B cell (primary cell): ENCODE results near the gene RHOT2. TPM values are rescaled to one million over a fixed set of nuclear protein-coding genes. Genes with fewer than 3 reads are reported as not detected.

ENCODE experiments used
- ATAC-seq: fragments of 200-7000 bp; cut with Tn5 transposase; one replicate; pipeline ENCODE4 v1.10.0; 2021; ENCODE audit warnings: low read depth, mild to moderate bottlenecking, moderate number of reproducible peaks, moderate library complexity
- CTCF ChIA-PET: fragments of 350-600 bp; sonication (Branson Sonifier 250); formaldehyde crosslinking; loops from one replicate; lab custom pipeline; 2021; ENCODE audit warnings: antibody characterized with exemption, inconsistent platforms; lab: Charles Lee
- POLR2A ChIA-PET: fragments of 350-600 bp; sonication (Branson Sonifier 250); formaldehyde crosslinking; loops from one replicate; lab custom pipeline; 2021; ENCODE audit warnings: antibody characterized with exemption; lab: Charles Lee
- DNase-seq: peaks from one replicate; pipeline ENCODE4 v3.0.0; 2013
- H2AFZ ChIP-seq: 2 replicates; pipeline ENCODE4 v1.6.1; 2012; ENCODE audit warnings: mild to moderate bottlenecking, low read depth, low read length; ENCODE audit not compliant: insufficient read depth, poor library complexity, severe bottlenecking
- H3K27ac ChIP-seq, 2 donors: 1 replicate in 1 of 2; 2 replicates in 1 of 2; pipeline ENCODE4 v1.5.1; 2012 to 2013; ENCODE audit warnings: low read length in 2 of 2, mild to moderate bottlenecking in 2 of 2, moderate library complexity in 1 of 2
- H3K27me3 ChIP-seq, 4 experiments: fragments of 200-600 bp in 1 of 4; sonication (generic) in 1 of 4; replicated peaks in 1 of 4; 1 replicate in 2 of 4; 2 replicates in 2 of 4; pipeline versions ENCODE4 v1.6.1 to v1.7.0; 2013 to 2016; ENCODE audit warnings: low read length in 3 of 4, mild to moderate bottlenecking in 2 of 4, mixed read lengths in 1 of 4, moderate library complexity in 1 of 4; ENCODE audit not compliant: insufficient read depth in 4 of 4, control insufficient read depth in 3 of 4; ENCODE audit errors: control extremely low read depth in 1 of 4
- H3K36me3 ChIP-seq, 2 experiments: replicated peaks in 1 of 2; 1 replicate in 1 of 2; 2 replicates in 1 of 2; pipeline versions ENCODE4 v1.6.1 to v1.7.1; 2013; ENCODE audit warnings: low read length in 1 of 2; ENCODE audit not compliant: insufficient read depth in 2 of 2, control insufficient read depth in 1 of 2; ENCODE audit errors: control extremely low read depth in 1 of 2, extremely low read depth in 1 of 2
- H3K4me1 ChIP-seq, 2 donors: fragments of 200-600 bp in 1 of 2; sonication (generic) in 1 of 2; 1 replicate in 1 of 2; 2 replicates in 1 of 2; pipeline versions ENCODE4 v1.5.1 to v1.6.1; 2013 to 2017; ENCODE audit warnings: low read length in 2 of 2; ENCODE audit not compliant: control insufficient read depth in 2 of 2, insufficient read depth in 2 of 2
- H3K4me2 ChIP-seq: replicated peaks from 2 replicates; pipeline ENCODE3; 2012; ENCODE audit warnings: mild to moderate bottlenecking, low read depth, low read length; ENCODE audit not compliant: poor library complexity, severe bottlenecking
- H3K4me3 ChIP-seq, 5 experiments: fragments of 200-600 bp in 1 of 5; sonication (generic) in 1 of 5; 1 replicate in 3 of 5; 2 replicates in 2 of 5; pipeline versions ENCODE4 v1.5.1 to v1.7.0; 2011 to 2016; ENCODE audit warnings: low read length in 4 of 5, mild to moderate bottlenecking in 4 of 5, low read depth in 2 of 5, control low read depth in 1 of 5, moderate library complexity in 1 of 5; ENCODE audit not compliant: insufficient read depth in 1 of 5; ENCODE audit errors: control extremely low read depth in 1 of 5, extremely low read depth in 1 of 5
- H3K79me2 ChIP-seq: fragments of 200-600 bp; sonication (generic); one replicate; pipeline ENCODE4 v1.6.0; 2016; ENCODE audit warnings: low read length; ENCODE audit not compliant: control insufficient read depth, insufficient read depth
- H3K9ac ChIP-seq: fragments of 200-600 bp; sonication (generic); 2 replicates; pipeline ENCODE4 v1.6.1; 2017; ENCODE audit warnings: mild to moderate bottlenecking, low read length, moderate library complexity
- H3K9me3 ChIP-seq, 3 donors: one replicate each; pipeline versions ENCODE4 v1.6.1 to v1.7.1; 2013; ENCODE audit warnings: low read length in 2 of 3; ENCODE audit not compliant: control insufficient read depth in 2 of 3, insufficient read depth in 1 of 3; ENCODE audit errors: control extremely low read depth in 1 of 3
- H4K20me1 ChIP-seq: 2 replicates; pipeline ENCODE4 v1.6.0; 2012; ENCODE audit warnings: mild to moderate bottlenecking, low read length; ENCODE audit not compliant: insufficient read depth, control insufficient read depth, poor library complexity, severe bottlenecking
- H3K27ac Mint-ChIP-seq: one replicate; pipeline ENCODE4 v1.8.0; 2021; ENCODE audit warnings: mixed read lengths
- H3K27me3 Mint-ChIP-seq: one replicate; pipeline ENCODE4 v1.8.0; 2021; ENCODE audit warnings: mixed read lengths
- H3K4me1 Mint-ChIP-seq: one replicate; pipeline ENCODE4 v1.8.0; 2021; ENCODE audit warnings: mixed read lengths
- H3K4me3 Mint-ChIP-seq: one replicate; pipeline ENCODE4 v1.8.0; 2021; ENCODE audit warnings: mixed read lengths
- H3K9me3 Mint-ChIP-seq: one replicate; pipeline ENCODE4 v1.8.0; 2022; ENCODE audit warnings: mixed read lengths; ENCODE audit not compliant: insufficient read depth
- CTCF ChIP-seq: fragments of 200-600 bp; IDR thresholded peaks from one replicate; pipeline ENCODE4 v1.8.0; 2022; ENCODE audit warnings: antibody characterized with exemption, mild to moderate bottlenecking
- EZH2 ChIP-seq: IDR thresholded peaks from 2 replicates; pipeline ENCODE4 v1.6.1; 2012; ENCODE audit warnings: borderline replicate concordance, low read depth, mild to moderate bottlenecking, moderate library complexity, low read length; ENCODE audit not compliant: insufficient read depth, poor library complexity, severe bottlenecking
- WGBS: methylation state at CpG from one replicate; pipeline ENCODE4 v1.1.5; 2013; ENCODE audit warnings: missing lambda C conversion rate; ENCODE audit not compliant: insufficient coverage; 5-methylcytosine and 5-hydroxymethylcytosine counted together
- intact Hi-C: fragments of 100-400 bp; cut with micrococcal nuclease; formaldehyde crosslinking; loops from one replicate; pipeline ENCODE4 v1.10.0; 2022
- polyA plus RNA-seq: library from polyadenylated mRNA; depleted of rRNA; stranded (reverse); fragments of >200 nt; gene quantifications from 2 replicates; pipeline ENCODE4 v1.2.3, GENCODE V29; 2012
- total RNA-seq, 2 donors: library from RNA; stranded (reverse); fragments of 120-200 nt in 1 of 2; gene quantifications; 1 replicate in 1 of 2; 2 replicates in 1 of 2; pipeline versions ENCODE4 v1.2.3 to v1.2.4, GENCODE V29; 2013 to 2022

The RHOT2 gene
- total and polyA plus RNA-seq, 2 donors (not counting 1 experiment from before 2014, with no cell fraction given): 207 to 461 TPM

GRCh38 chr16:675884-676564 is 8.1 kb downstream of the RHOT2 start:
- no peak overlapping the region for H2AFZ ChIP-seq
- peaks cover 26% of the 10 kb centered on the region for H3K4me1 Mint-ChIP-seq
- H3K27me3 Mint-ChIP-seq: peaks cover 6% of the 10 kb centered on the region
- H3K4me3 Mint-ChIP-seq: no peak overlapping the region
- H3K27ac ChIP-seq: no peak overlapping the region
- intact Hi-C loops: loop anchor here (5.0 kb wide), 1 partner anchor 1001 kb away; the partner anchor contains the start of gene JPT2
- H3K4me1 ChIP-seq: peaks cover 13 to 36% of the 10 kb centered on the region in 2 donors
- H3K4me3 ChIP-seq: no peak overlapping the region
- H3K27me3 ChIP-seq: peaks cover 0 to 25% (median 11%) of the 10 kb centered on the region in 4 experiments
- H4K20me1 ChIP-seq: peaks cover 13% of the 10 kb centered on the region
- no peak for ATAC-seq
- H3K79me2 ChIP-seq: peaks cover 4% of the 10 kb centered on the region
- no peak overlapping the region for H3K27ac Mint-ChIP-seq
- TF ChIP-seq EZH2 (no peak), CTCF (no peak)
- H3K36me3 ChIP-seq: peaks cover 0 to 18% of the 10 kb centered on the region in 2 experiments
- WGBS: 87% methylated on average over 15 of the region's 25 CpGs
- CTCF ChIA-PET: interaction anchor here (0.6 kb wide), 1 partner anchor 1148 kb away, joined by 3 read pairs; no protein-coding TSS in a partner anchor
- DNase-seq: no peak
- no peak overlapping the region for H3K9ac ChIP-seq
- peaks cover 0 to 7% (median 0%) of the 10 kb centered on the region in 3 donors for H3K9me3 ChIP-seq
- POLR2A ChIA-PET: interaction anchor here (0.6 kb wide), 1 partner anchor 82 kb away, joined by 4 read pairs; no protein-coding TSS in a partner anchor
- peak overlapping the region; percentile 63 for H3K4me2 ChIP-seq
- no peaks in the 10 kb centered on the region for H3K9me3 Mint-ChIP-seq

- H3K4me3 Mint-ChIP-seq: no peak overlapping the region
- TF ChIP-seq EZH2: no peak
- no peak for TF ChIP-seq CTCF
- H3K27me3 Mint-ChIP-seq: peaks cover 6% of the 10 kb centered on the region
- Histone ChIP-seq H3K4me2 (no peak overlapping the region), H3K4me1 (peaks cover 18 to 41% of the 10 kb centered on the region in 2 donors), H4K20me1 (peaks cover 13% of the 10 kb centered on the region), H3K9me3 (peaks cover 0 to 7% (median 0%) of the 10 kb centered on the region in 3 donors), H3K79me2 (peaks cover 9% of the 10 kb centered on the region), H3K27ac (no peak overlapping the region), H3K9ac (no peak overlapping the region), H3K27me3 (peaks cover 0 to 25% (median 11%) of the 10 kb centered on the region in 4 experiments), H2AFZ (no peak overlapping the region), H3K4me3 (no peak overlapping the region), H3K36me3 (peaks cover 0 to 15% of the 10 kb centered on the region in 2 experiments)
- ATAC-seq (no peak), DNase-seq (no peak)
- no peak overlapping the region for H3K27ac Mint-ChIP-seq
- intact Hi-C loops: loop anchor here (5.0 kb wide), 1 partner anchor 1001 kb away; the partner anchor contains the start of gene JPT2
- ChIA-PET POLR2A (no interaction called here), CTCF (no interaction called here)
- 94% methylated on average over 21 of the region's 21 CpGs for WGBS
- H3K9me3 Mint-ChIP-seq: no peaks in the 10 kb centered on the region
- H3K4me1 Mint-ChIP-seq: peaks cover 31% of the 10 kb centered on the region
These were observed 8.6 kb downstream of the RHOT2 start for GRCh38 chr16:676565-676902.
